ENCODE measurements around the gene LCN6.
A peak's percentile ranks its signal among the peaks of the same experiment; 100 is the strongest.
"Not testable (repeated sequence)": the region's sequence is repeated elsewhere in the genome, so short reads cannot be mapped to it uniquely, and the experiment has no call there.

LCN6 gene

GRCh38 chr9:136759001-136759400 lies 10.7 kb upstream of the LCN6 start:
- DNase-seq, result no peak

GRCh38 chr9:136757751-136758140 lies 9.4 kb upstream of the LCN6 start:
- DNase-seq, result no peak

- DNase-seq, result no peak
Measured at GRCh38 chr9:136757328-136757727, 9.0 kb upstream of the LCN6 start.

- DNase-seq, result no peak
Measured at GRCh38 chr9:136756836-136757235, 8.5 kb upstream of the LCN6 start.

- DNase-seq, result no peak
Measured at GRCh38 chr9:136756134-136756438, 7.8 kb upstream of the LCN6 start.

- DNase-seq, result not testable (repeated sequence)
Measured at GRCh38 chr9:136755302-136756133, 7.2 kb upstream of the LCN6 start.

GRCh38 chr9:136754626-136755301 lies 6.4 kb upstream of the LCN6 start:
- DNase-seq, result no peak

GRCh38 chr9:136754059-136754572 lies 5.8 kb upstream of the LCN6 start:
- peak; percentile 30 for DNase-seq

GRCh38 chr9:136753371-136754058 lies 5.2 kb upstream of the LCN6 start:
- DNase-seq, result no peak

- no peak for DNase-seq
Measured at GRCh38 chr9:136751814-136752213, 3.5 kb upstream of the LCN6 start.

GRCh38 chr9:136751244-136751643 lies 2.9 kb upstream of the LCN6 start:
- DNase-seq, result no peak

- no peak for DNase-seq
Measured at GRCh38 chr9:136750526-136750925, 2.2 kb upstream of the LCN6 start.

GRCh38 chr9:136748666-136749611 lies 614 bp upstream of the LCN6 start:
- no peak for DNase-seq

- DNase-seq, result no peak
Measured at GRCh38 chr9:136747161-136748060, 914 bp downstream of the LCN6 start.

GRCh38 chr9:136746621-136747020 lies 1.7 kb downstream of the LCN6 start:
- DNase-seq, result no peak

GRCh38 chr9:136746155-136746490 lies 2.2 kb downstream of the LCN6 start:
- no peak for DNase-seq

- no peak for DNase-seq
Measured at GRCh38 chr9:136745389-136746154, 2.8 kb downstream of the LCN6 start.

- DNase-seq, result no peak
Measured at GRCh38 chr9:136744773-136745172, 3.6 kb downstream of the LCN6 start.

- DNase-seq, result no peak
Measured at GRCh38 chr9:136743639-136744211, 4.6 kb downstream of the LCN6 start.

- DNase-seq, result peak; percentile 17
Measured at GRCh38 chr9:136742591-136743391, 5.5 kb downstream of the LCN6 start, which contains the start of gene LCN10. TSS of gene LCN10 (minus strand) at chr9:136742940. CDS start at chr9:136742903, 37 bp downstream.

All from COR-L47 (cell line).